ENCODE measurements around the gene BRINP1. TPM values are rescaled to one million over a fixed set of nuclear protein-coding genes. Genes with fewer than 3 reads are reported as not detected.

BRINP1 gene
- total and polyA plus RNA-seq, 2 donors (not counting 3 experiments of a cell fraction or from before 2014, with no cell fraction given) = 0.04 TPM; not detected in 1

DNA sequence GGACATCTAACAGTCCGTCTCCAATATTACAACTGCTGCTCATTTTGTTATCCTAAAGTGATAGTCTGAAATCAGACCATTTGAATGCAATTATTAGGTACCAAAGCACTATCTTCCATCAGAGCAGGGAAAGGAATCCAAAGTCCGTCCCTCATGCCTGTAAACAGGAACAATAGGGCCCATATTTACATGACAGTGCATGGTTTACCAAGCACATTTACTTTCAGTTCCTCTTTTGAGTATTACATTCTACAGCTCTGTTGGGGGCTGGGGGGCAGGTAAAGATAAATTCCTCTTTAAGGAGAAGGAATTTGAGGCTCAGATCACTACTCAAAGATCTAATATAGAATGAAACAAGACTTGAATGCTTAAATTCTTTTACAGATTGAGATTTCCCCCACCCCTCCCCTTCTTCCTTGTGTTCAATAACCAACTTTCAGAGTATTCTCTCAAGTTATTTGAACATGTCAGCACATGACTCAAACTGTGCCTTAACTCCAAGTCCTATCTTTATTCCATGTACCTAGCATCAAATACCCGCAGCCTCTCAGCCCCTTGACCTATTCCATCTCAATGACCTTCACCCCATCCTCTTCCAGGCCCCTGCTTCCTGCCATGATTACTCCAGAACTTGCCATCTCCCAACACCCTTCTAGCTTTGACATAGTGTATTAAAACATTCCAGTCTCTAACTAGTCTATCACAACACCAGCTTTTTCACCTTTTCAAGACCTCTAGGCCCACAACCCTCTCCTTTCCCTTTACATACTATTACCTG lies 71.0 kb downstream of the BRINP1 start:
- Histone ChIP-seq H3K9ac (replicated peaks; ENCODE audit: extremely low read depth, insufficient read depth, low read length) (no peak overlapping the region), H3K4me2 (ENCODE audit: insufficient read depth, low read length) (no peak overlapping the region), H3K4me3 (replicated peaks in 1 of 3; ENCODE audit: insufficient read depth in 1 of 3, low read depth in 1 of 3, low read length in 3 of 3) (no peak overlapping the region), H3K27ac (ENCODE audit: insufficient read depth, low read depth, low read length) (no peak overlapping the region), H4K20me1 (replicated peaks; ENCODE audit: control insufficient read depth, extremely low read depth, insufficient read depth, low read length) (no peaks in the 10 kb centered on the region), H3K27me3 (ENCODE audit: control insufficient read depth in 2 of 2, insufficient read depth in 2 of 2, low read length in 2 of 2) (no peaks in the 10 kb centered on the region), H3K79me2 (ENCODE audit: control insufficient read depth, insufficient read depth, low read length) (no peaks in the 10 kb centered on the region), H2AFZ (ENCODE audit: low read depth, low read length) (no peak overlapping the region), H3K9me1 (replicated peaks; ENCODE audit: control insufficient read depth, extremely low read depth, insufficient read depth, low read length) (no peaks in the 10 kb centered on the region), H3K9me3 (replicated peaks; ENCODE audit: control insufficient read depth, insufficient read depth, low read length) (no peaks in the 10 kb centered on the region), H3K36me3 (ENCODE audit: control insufficient read depth in 2 of 2, extremely low read depth in 1 of 2, insufficient read depth in 2 of 2, low read length in 2 of 2) (no peaks in the 10 kb centered on the region), H3K4me1 (ENCODE audit: control insufficient read depth, extremely low read depth, insufficient read depth, low read length) (no peaks in the 10 kb centered on the region)
- POLR2A ChIA-PET = no interaction called here
- no peak for DNase-seq (ENCODE audit: low read depth, low spot score)
- TF ChIP-seq, protein P1, sequence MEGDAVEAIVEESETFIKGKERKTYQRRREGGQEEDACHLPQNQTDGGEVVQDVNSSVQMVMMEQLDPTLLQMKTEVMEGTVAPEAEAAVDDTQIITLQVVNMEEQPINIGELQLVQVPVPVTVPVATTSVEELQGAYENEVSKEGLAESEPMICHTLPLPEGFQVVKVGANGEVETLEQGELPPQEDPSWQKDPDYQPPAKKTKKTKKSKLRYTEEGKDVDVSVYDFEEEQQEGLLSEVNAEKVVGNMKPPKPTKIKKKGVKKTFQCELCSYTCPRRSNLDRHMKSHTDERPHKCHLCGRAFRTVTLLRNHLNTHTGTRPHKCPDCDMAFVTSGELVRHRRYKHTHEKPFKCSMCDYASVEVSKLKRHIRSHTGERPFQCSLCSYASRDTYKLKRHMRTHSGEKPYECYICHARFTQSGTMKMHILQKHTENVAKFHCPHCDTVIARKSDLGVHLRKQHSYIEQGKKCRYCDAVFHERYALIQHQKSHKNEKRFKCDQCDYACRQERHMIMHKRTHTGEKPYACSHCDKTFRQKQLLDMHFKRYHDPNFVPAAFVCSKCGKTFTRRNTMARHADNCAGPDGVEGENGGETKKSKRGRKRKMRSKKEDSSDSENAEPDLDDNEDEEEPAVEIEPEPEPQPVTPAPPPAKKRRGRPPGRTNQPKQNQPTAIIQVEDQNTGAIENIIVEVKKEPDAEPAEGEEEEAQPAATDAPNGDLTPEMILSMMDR (IDR thresholded peaks at IDR 0.05; ENCODE audit: extremely low read depth in 1 of 2, insufficient read depth in 1 of 2, low read depth in 1 of 2, low read length in 2 of 2) = no peak
- TF ChIP-seq POLR2A (IDR thresholded peaks at IDR 0.05; ENCODE audit: low read depth, low read length) (no peak), JUN (IDR thresholded peaks at IDR 0.05; ENCODE audit: borderline replicate concordance, insufficient read depth, insufficient read length, low read depth) (no peak), EZH2 (IDR thresholded peaks at IDR 0.05; ENCODE audit: borderline replicate concordance, low read depth, low read length, severe bottlenecking) (no peak), GATA2 (IDR thresholded peaks at IDR 0.05; ENCODE audit: insufficient read depth, insufficient read length, low read depth, low read length) (no peak), POLR2AphosphoS5 (IDR thresholded peaks at IDR 0.05; ENCODE audit: insufficient read depth, low read depth, low read length) (no peak), FOS (IDR thresholded peaks at IDR 0.05; ENCODE audit: borderline replicate concordance, insufficient read depth, low read length) (no peak), MYC (IDR thresholded peaks at IDR 0.05; ENCODE audit: low read depth, low read length) (no peak)
- TF ChIP-seq, protein P2, sequence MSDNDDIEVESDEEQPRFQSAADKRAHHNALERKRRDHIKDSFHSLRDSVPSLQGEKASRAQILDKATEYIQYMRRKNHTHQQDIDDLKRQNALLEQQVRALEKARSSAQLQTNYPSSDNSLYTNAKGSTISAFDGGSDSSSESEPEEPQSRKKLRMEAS (IDR thresholded peaks at IDR 0.05; ENCODE audit: insufficient read depth, insufficient read length) = no peak
- dilution Hi-C loops (cut with MboI; ENCODE audit: extremely low pct_ligation_motif_present, low sequenced_read_pairs) (no loop called here), intact Hi-C loops (cut with micrococcal nuclease) (no loop called here)
- CTCF ChIA-PET = no interaction called here
- FAIRE-seq = no peak
- no TSS peak for BruUV-seq (replicated peaks)

All from endothelial cell of umbilical vein (primary cell).